H9 (cell line): ENCODE data around the gene ALKBH5. TPM values are rescaled to one million over a fixed set of nuclear protein-coding genes. Genes with fewer than 3 reads are reported as not detected.

ENCODE experiments used
- DNase-seq: peaks from one replicate; pipeline ENCODE4 v3.0.0-alpha.2; 2017
- H2AFZ ChIP-seq: one replicate; pipeline ENCODE4 v1.6.1; 2013; ENCODE audit warnings: mild to moderate bottlenecking, low read length, control low read depth, moderate library complexity
- H2AK5ac ChIP-seq: 2 replicates; pipeline ENCODE4 v1.6.1; 2013; ENCODE audit warnings: low read length, control low read depth, mixed read lengths; ENCODE audit not compliant: insufficient read length
- H2BK120ac ChIP-seq: one replicate; pipeline ENCODE4 v1.6.1; 2013; ENCODE audit warnings: low read depth, mild to moderate bottlenecking, low read length, control low read depth, inconsistent platforms; ENCODE audit not compliant: poor library complexity, severe bottlenecking
- H2BK12ac ChIP-seq: 2 replicates; pipeline ENCODE4 v1.6.1; 2013; ENCODE audit warnings: low read length, control low read depth, mixed read lengths, low read depth; ENCODE audit not compliant: insufficient read length
- H2BK15ac ChIP-seq: 2 replicates; pipeline ENCODE4 v1.6.1; 2013; ENCODE audit warnings: low read depth, low read length, control low read depth
- H2BK20ac ChIP-seq: one replicate; pipeline ENCODE4 v1.6.1; 2013; ENCODE audit warnings: low read depth, mild to moderate bottlenecking, low read length, control low read depth, inconsistent platforms; ENCODE audit not compliant: poor library complexity, severe bottlenecking
- H2BK5ac ChIP-seq: 2 replicates; pipeline ENCODE4 v1.6.1; 2013; ENCODE audit warnings: low read length, control low read depth, mixed read lengths; ENCODE audit not compliant: insufficient read length
- H3K14ac ChIP-seq: 2 replicates; pipeline ENCODE4 v1.6.1; 2013; ENCODE audit warnings: low read length, control low read depth; ENCODE audit not compliant: insufficient read depth
- H3K18ac ChIP-seq: 2 replicates; pipeline ENCODE4 v1.6.1; 2013; ENCODE audit warnings: low read depth, mild to moderate bottlenecking, mixed read lengths, low read length, control low read depth; ENCODE audit not compliant: insufficient read length
- H3K23ac ChIP-seq: 2 replicates; pipeline ENCODE4 v1.6.1; 2013; ENCODE audit warnings: low read length, control low read depth, mixed read lengths, low read depth; ENCODE audit not compliant: insufficient read length
- H3K23me2 ChIP-seq: 2 replicates; pipeline ENCODE4 v1.6.1; 2013; ENCODE audit warnings: low read depth, mild to moderate bottlenecking, mixed read lengths, low read length, control low read depth; ENCODE audit not compliant: insufficient read length, poor library complexity, severe bottlenecking
- H3K27ac ChIP-seq: 2 replicates; pipeline ENCODE4 v1.5.1; 2013; ENCODE audit warnings: low read length, control low read depth, mixed read lengths, low read depth; ENCODE audit not compliant: insufficient read length
- H3K27me3 ChIP-seq: 2 replicates; pipeline ENCODE4 v1.6.1; 2013; ENCODE audit warnings: low read length, control low read depth, inconsistent platforms; ENCODE audit not compliant: insufficient read depth
- H3K4ac ChIP-seq: 2 replicates; pipeline ENCODE4 v1.6.1; 2013; ENCODE audit warnings: low read depth, mild to moderate bottlenecking, control low read depth, inconsistent platforms, low read length, moderate library complexity
- H3K4me1 ChIP-seq: 2 replicates; pipeline ENCODE4 v1.6.1; 2013; ENCODE audit warnings: low read length, control low read depth, inconsistent platforms; ENCODE audit not compliant: insufficient read depth
- H3K4me2 ChIP-seq: 2 replicates; pipeline ENCODE4 v1.6.1; 2013; ENCODE audit warnings: low read length, control low read depth, mixed read lengths; ENCODE audit not compliant: insufficient read length, insufficient read depth
- H3K56ac ChIP-seq: 2 replicates; pipeline ENCODE4 v1.6.1; 2013; ENCODE audit warnings: low read depth, mild to moderate bottlenecking, mixed read lengths, low read length, control low read depth; ENCODE audit not compliant: insufficient read length
- H3K79me1 ChIP-seq: 2 replicates; pipeline ENCODE4 v1.6.1; 2013; ENCODE audit warnings: low read depth, mild to moderate bottlenecking, moderate library complexity, low read length, control low read depth, inconsistent platforms; ENCODE audit not compliant: insufficient read depth, poor library complexity, severe bottlenecking
- H3K79me2 ChIP-seq: 2 replicates; pipeline ENCODE4 v1.6.1; 2013; ENCODE audit warnings: low read length, control low read depth, inconsistent platforms; ENCODE audit not compliant: insufficient read depth
- H3K9ac ChIP-seq: 2 replicates; pipeline ENCODE4 v1.6.1; 2013; ENCODE audit warnings: low read length, control low read depth, mixed read lengths; ENCODE audit not compliant: insufficient read length; ENCODE audit errors: extremely low read depth
- H3K9me3 ChIP-seq: one replicate; pipeline ENCODE4 v1.6.1; 2013; ENCODE audit warnings: low read depth, low read length, inconsistent platforms; ENCODE audit not compliant: control insufficient read depth
- H3T11ph ChIP-seq: one replicate; pipeline ENCODE4 v1.6.1; 2013; ENCODE audit warnings: mild to moderate bottlenecking, low read length, control low read depth, inconsistent platforms
- H4K20me1 ChIP-seq: one replicate; pipeline ENCODE4 v1.6.1; 2013; ENCODE audit not compliant: control insufficient read depth, insufficient read length, insufficient read depth
- H4K5ac ChIP-seq: 2 replicates; pipeline ENCODE4 v1.6.1; 2013; ENCODE audit warnings: low read depth, mild to moderate bottlenecking, mixed read lengths, low read length, control low read depth; ENCODE audit not compliant: insufficient read length
- H4K8ac ChIP-seq: replicated peaks from 2 replicates; pipeline ENCODE4 v1.6.1; 2013; ENCODE audit warnings: low read length, control low read depth, mixed read lengths, low read depth; ENCODE audit not compliant: insufficient read length
- H4K91ac ChIP-seq: 2 replicates; pipeline ENCODE4 v1.6.1; 2013; ENCODE audit warnings: low read depth, mild to moderate bottlenecking, moderate library complexity, mixed read lengths, low read length, control low read depth; ENCODE audit not compliant: insufficient read length
- H3K27ac Mint-ChIP-seq, 3 experiments: 2 replicates in 2 of 3; 3 replicates in 1 of 3; pipeline ENCODE4 v1.8.0; 2020 to 2021; ENCODE audit warnings: mixed read lengths in 3 of 3, mild to moderate bottlenecking in 1 of 3, moderate library complexity in 1 of 3
- H3K27me3 Mint-ChIP-seq: 2 replicates; pipeline ENCODE4 v1.8.0; 2021; ENCODE audit warnings: low read depth, mild to moderate bottlenecking, moderate library complexity, mixed read lengths
- H3K36me3 Mint-ChIP-seq, 3 experiments: 2 replicates in 2 of 3; 3 replicates in 1 of 3; pipeline ENCODE4 v1.8.0; 2020 to 2021; ENCODE audit warnings: low read depth in 3 of 3, mixed read lengths in 3 of 3; ENCODE audit not compliant: insufficient read depth in 1 of 3
- H3K4me1 Mint-ChIP-seq, 2 experiments: 2 replicates each; pipeline ENCODE4 v1.8.0; 2020; ENCODE audit warnings: mixed read lengths in 2 of 2
- H3K4me3 Mint-ChIP-seq, 2 experiments: 2 replicates in 1 of 2; 3 replicates in 1 of 2; pipeline ENCODE4 v1.8.0; 2020 to 2021; ENCODE audit warnings: mild to moderate bottlenecking in 2 of 2, mixed read lengths in 2 of 2, moderate library complexity in 1 of 2
- H3K9me3 Mint-ChIP-seq, 2 experiments: 2 replicates in 1 of 2; 3 replicates in 1 of 2; pipeline ENCODE4 v1.8.0; 2020; ENCODE audit warnings: mild to moderate bottlenecking in 2 of 2, mixed read lengths in 2 of 2, moderate library complexity in 1 of 2
- CTCF ChIP-seq: fragments of 200-600 bp; sonication (generic); conservative IDR thresholded peaks from 3 replicates; pipeline ENCODE4 v1.8.0; 2021; ENCODE audit warnings: antibody characterized with exemption, mild to moderate bottlenecking
- WGBS: extraction: QIAGEN DNeasy Blood & Tissue Kit; methylation state at CpG from one replicate; pipeline ENCODE4 v1.1.7; 2013; ENCODE audit warnings: missing lambda C conversion rate, low lambda C conversion rate, mixed read lengths; ENCODE audit not compliant: insufficient read length; ENCODE audit errors: extremely low coverage; 5-methylcytosine and 5-hydroxymethylcytosine counted together
- total RNA-seq: library from RNA; stranded (reverse); gene quantifications from 2 replicates; pipeline ENCODE4 v1.2.1, GENCODE V29; 2021

The ALKBH5 gene
- total RNA-seq, 1 experiment from 2014 or later = 89.8 TPM

- WGBS = no CpG with 5 or more reads among the region's 7 CpGs
Measured at GRCh38 chr17:18148586-18148985, 35.0 kb upstream of the ALKBH5 start.

More at GRCh38 chr17:18148586-18148985, 35.0 kb upstream of the ALKBH5 start:
- Histone ChIP-seq H2BK20ac (no peak overlapping the region), H4K5ac (no peak overlapping the region), H3T11ph (no peak overlapping the region), H2AFZ (no peak overlapping the region), H2AK5ac (no peak overlapping the region), H2BK120ac (no peak overlapping the region), H3K4me1 (no peaks in the 10 kb centered on the region; the same call in 1 of the 2 replicates), H3K18ac (no peak overlapping the region), H2BK12ac (no peak overlapping the region), H3K56ac (no peak overlapping the region), H3K79me1 (no peaks in the 10 kb centered on the region), H3K27ac (no peak overlapping the region), H4K20me1 (no peaks in the 10 kb centered on the region), H3K23ac (no peak overlapping the region), H3K27me3 (no peaks in the 10 kb centered on the region; the same call in 1 of the 2 replicates), H3K23me2 (no peaks in the 10 kb centered on the region), H3K14ac (no peak overlapping the region), H2BK5ac (no peak overlapping the region), H4K91ac (no peak overlapping the region), H3K9ac (no peak overlapping the region), H4K8ac (no peak overlapping the region), H3K4ac (no peak overlapping the region), H3K79me2 (no peaks in the 10 kb centered on the region), H3K4me2 (no peak overlapping the region), H2BK15ac (no peak overlapping the region), H3K9me3 (no peaks in the 10 kb centered on the region)
- Mint-ChIP-seq H3K4me3 (no peak overlapping the region), H3K9me3 (no peaks in the 10 kb centered on the region), H3K4me1 (peaks cover 8 to 12% of the 10 kb centered on the region in 2 experiments), H3K27me3 (peaks cover 10% of the 10 kb centered on the region), H3K36me3 (no peaks in the 10 kb centered on the region), H3K27ac (no peak overlapping the region)
- TF ChIP-seq CTCF = no peak
- no peak for DNase-seq
